PC-9 (cell line): ENCODE data around the gene FAM114A1. TPM values are rescaled to one million over a fixed set of nuclear protein-coding genes. Genes with fewer than 3 reads are reported as not detected.

Experiments
- BruUV-seq: library from RNA; stranded (reverse); fragments of 400-500 nt; replicated peaks from 2 replicates; lab custom pipeline; 2021; lab: Mats Ljungman, UMichigan
- CTCF ChIA-PET: fragments of 300-600 bp; sonication (Branson Sonifier 250); formaldehyde crosslinking; loops from one replicate; lab custom pipeline; 2022; ENCODE audit warnings: antibody characterized with exemption; lab: Charles Lee
- POLR2A ChIA-PET: fragments of 300-600 bp; sonication (Branson Sonifier 250); formaldehyde crosslinking; loops from one replicate; lab custom pipeline; 2022; ENCODE audit warnings: antibody characterized with exemption; ENCODE audit not compliant: unreplicated experiment; lab: Charles Lee
- DNase-seq, 2 experiments: peaks; one replicate each; pipeline versions ENCODE4 v3.0.0 to v3.0.0-alpha.2; 2015 to 2022; ENCODE audit warnings: mixed read lengths in 1 of 2
- H2AFZ ChIP-seq: fragments of 200-600 bp; sonication (generic); 2 replicates; pipeline ENCODE4 v1.8.1; 2017; ENCODE audit warnings: antibody characterized with exemption
- H3F3A ChIP-seq: fragments of 200-600 bp; sonication (generic); 2 replicates; pipeline ENCODE4 v1.8.1; 2017; ENCODE audit warnings: antibody characterized with exemption, mild to moderate bottlenecking, low read depth; ENCODE audit not compliant: insufficient read depth
- H3K27ac ChIP-seq: fragments of 200-600 bp; sonication (generic); 2 replicates; pipeline ENCODE4 v1.6.1; 2016; ENCODE audit warnings: mixed run types
- H3K27me3 ChIP-seq: fragments of 200-600 bp; sonication (generic); 2 replicates; pipeline ENCODE4 v1.6.1; 2016; ENCODE audit warnings: low read depth, mixed run types; ENCODE audit not compliant: insufficient read depth
- H3K36me3 ChIP-seq: fragments of 200-600 bp; sonication (generic); 2 replicates; pipeline ENCODE4 v1.6.1; 2016; ENCODE audit warnings: low read depth, mixed run types
- H3K4me1 ChIP-seq: fragments of 200-600 bp; sonication (generic); replicated peaks from 2 replicates; pipeline ENCODE4 v1.6.1; 2016; ENCODE audit warnings: mixed run types; ENCODE audit not compliant: insufficient read depth
- H3K4me2 ChIP-seq: fragments of 200-600 bp; sonication (generic); 2 replicates; pipeline ENCODE4 v1.6.1; 2017; ENCODE audit warnings: mixed run types
- H3K4me3 ChIP-seq: fragments of 200-600 bp; sonication (generic); 2 replicates; pipeline ENCODE4 v1.6.1; 2016; ENCODE audit warnings: mixed run types
- H3K79me2 ChIP-seq: fragments of 200-600 bp; sonication (generic); 2 replicates; pipeline ENCODE4 v1.6.1; 2017; ENCODE audit warnings: low read depth, mixed run types
- H3K9me2 ChIP-seq: fragments of 200-600 bp; sonication (generic); 2 replicates; pipeline ENCODE4 v1.8.1; 2017; ENCODE audit warnings: mild to moderate bottlenecking; ENCODE audit not compliant: insufficient read depth
- H3K9me3 ChIP-seq: fragments of 200-600 bp; sonication (generic); 2 replicates; pipeline ENCODE4 v1.8.1; 2016; ENCODE audit warnings: low read depth; ENCODE audit not compliant: insufficient read depth
- H4K20me1 ChIP-seq: fragments of 200-600 bp; sonication (generic); 2 replicates; pipeline ENCODE4 v1.8.1; 2017; ENCODE audit not compliant: insufficient read depth
- CTCF ChIP-seq: fragments of 200-600 bp; sonication (generic); conservative IDR thresholded peaks from 2 replicates; pipeline ENCODE4 v1.6.1; 2017; ENCODE audit warnings: mixed run types, antibody characterized with exemption, mild to moderate bottlenecking, moderate library complexity
- EZH2 ChIP-seq: fragments of 200-600 bp; sonication (generic); IDR thresholded peaks from 2 replicates; pipeline ENCODE4 v1.8.0; 2017; ENCODE audit warnings: antibody characterized with exemption, low read depth
- intact Hi-C: fragments of 100-400 bp; cut with micrococcal nuclease; formaldehyde crosslinking; loops from one replicate; pipeline ENCODE4 v1.10.0; 2022; ENCODE audit not compliant: unreplicated experiment
- total RNA-seq: library from RNA; stranded (reverse); gene quantifications from 2 replicates; pipeline ENCODE4 v1.2.3, GENCODE V29; 2021

Gene FAM114A1
- total RNA-seq, 1 experiment from 2014 or later, result 73.7 TPM

- POLR2A ChIA-PET, result no interaction called here
- Histone ChIP-seq H4K20me1 (no peaks in the 10 kb centered on the region), H3F3A (no peaks in the 10 kb centered on the region), H3K79me2 (no peaks in the 10 kb centered on the region), H3K4me2 (no peak overlapping the region), H3K27me3 (no peaks in the 10 kb centered on the region), H3K27ac (no peak overlapping the region), H2AFZ (no peak overlapping the region), H3K9me2 (no peaks in the 10 kb centered on the region), H3K36me3 (0 out of 2 replicates have a peak, but pooled peaks cover 5% of the 10 kb centered on the region), H3K4me1 (no peaks in the 10 kb centered on the region), H3K4me3 (no peak overlapping the region), H3K9me3 (no peaks in the 10 kb centered on the region)
- TF ChIP-seq EZH2, result no peak
- no peak for TF ChIP-seq CTCF
- no TSS peak for BruUV-seq
- intact Hi-C loops, result no loop called here
- CTCF ChIA-PET, result no interaction called here
- DNase-seq, result no peak
These were observed 63.5 kb downstream of the FAM114A1 start for GRCh38 chr4:38931125-38931524.

GRCh38 chr4:38935391-38936073 is 67.9 kb downstream of the FAM114A1 start:
- CTCF ChIA-PET, result interaction anchor here (0.6 kb wide), 1 partner anchor 176 kb away, joined by 4 read pairs; no protein-coding TSS in a partner anchor
- no peaks in the 10 kb centered on the region for H3K27me3 ChIP-seq

GRCh38 chr4:38939165-38939564 is 71.6 kb downstream of the FAM114A1 start:
- Histone ChIP-seq H3K4me2 (no peak overlapping the region), H3K79me2 (no peaks in the 10 kb centered on the region), H3K4me1 (no peaks in the 10 kb centered on the region), H3K9me3 (no peaks in the 10 kb centered on the region), H3K27ac (no peak overlapping the region), H3K27me3 (no peaks in the 10 kb centered on the region), H3K4me3 (no peak overlapping the region), H3F3A (no peaks in the 10 kb centered on the region), H3K9me2 (no peaks in the 10 kb centered on the region), H2AFZ (no peak overlapping the region), H3K36me3 (0 out of 2 replicates have a peak, but pooled peaks cover 13% of the 10 kb centered on the region), H4K20me1 (no peaks in the 10 kb centered on the region)
- CTCF ChIA-PET, result no interaction called here
- POLR2A ChIA-PET, result no interaction called here
- BruUV-seq, result no TSS peak
- no peak for DNase-seq
- intact Hi-C loops, result no loop called here
- TF ChIP-seq EZH2 (no peak), CTCF (no peak)

More at GRCh38 chr4:38935391-38936073, 67.9 kb downstream of the FAM114A1 start:
- intact Hi-C loops, result no loop called here
- Histone ChIP-seq H3K79me2 (no peaks in the 10 kb centered on the region), H3K36me3 (0 out of 2 replicates have a peak, but pooled peaks cover 5% of the 10 kb centered on the region), H3K4me2 (no peak overlapping the region), H3F3A (no peaks in the 10 kb centered on the region), H3K9me2 (no peaks in the 10 kb centered on the region), H4K20me1 (no peaks in the 10 kb centered on the region), H2AFZ (no peak overlapping the region), H3K27ac (no peak overlapping the region), H3K4me1 (no peaks in the 10 kb centered on the region), H3K9me3 (no peaks in the 10 kb centered on the region), H3K4me3 (no peak overlapping the region)
- no TSS peak for BruUV-seq
- no peak for DNase-seq
- POLR2A ChIA-PET, result no interaction called here
- TF ChIP-seq CTCF, result no peak
- TF ChIP-seq EZH2, result no peak
